Activated CD4-positive, alpha-beta T cell treated with anti-CD3 and anti-CD28 coated beads for 48 hours (primary cell): Measurements from ENCODE around the gene MSI2.

Source experiments
- DNase-seq: peaks from one replicate; pipeline ENCODE4 v3.0.0-alpha.2; 2020

Gene MSI2

GRCh38 chr17:57713140-57713539 lies 456.8 kb downstream of the MSI2 start:
- no peak for DNase-seq

- DNase-seq = no peak
Observed at GRCh38 chr17:57714665-57715180, 458.4 kb downstream of the MSI2 start.

GRCh38 chr17:57715981-57716380 lies 459.7 kb downstream of the MSI2 start:
- no peak for DNase-seq

GRCh38 chr17:57718878-57719277 lies 462.6 kb downstream of the MSI2 start:
- no peak for DNase-seq

GRCh38 chr17:57720386-57721035 lies 464.2 kb downstream of the MSI2 start:
- no peak for DNase-seq

GRCh38 chr17:57721967-57722703 lies 465.8 kb downstream of the MSI2 start:
- no peak for DNase-seq

GRCh38 chr17:57722704-57723043 lies 466.4 kb downstream of the MSI2 start:
- DNase-seq = no peak

GRCh38 chr17:57723427-57724025 lies 467.2 kb downstream of the MSI2 start:
- DNase-seq = no peak

- DNase-seq = no peak
Observed at GRCh38 chr17:57724026-57724728, 467.9 kb downstream of the MSI2 start.

- no peak for DNase-seq
Observed at GRCh38 chr17:57724729-57725125, 468.4 kb downstream of the MSI2 start.

GRCh38 chr17:57726213-57726790 lies 470.0 kb downstream of the MSI2 start:
- DNase-seq = no peak

- DNase-seq = no peak
Observed at GRCh38 chr17:57726838-57727237, 470.5 kb downstream of the MSI2 start.

- DNase-seq = no peak
Observed at GRCh38 chr17:57727630-57728175, 471.4 kb downstream of the MSI2 start.

GRCh38 chr17:57730026-57730701 lies 473.8 kb downstream of the MSI2 start:
- no peak for DNase-seq

GRCh38 chr17:57732062-57732461 lies 475.7 kb downstream of the MSI2 start:
- no peak for DNase-seq

GRCh38 chr17:57733085-57733484 lies 476.8 kb downstream of the MSI2 start:
- no peak for DNase-seq
